PFSK-1 (cell line): ENCODE measurements around the gene MTRF1L.

Experiments used
- FOXP2 ChIP-seq: optimal IDR thresholded peaks from 2 replicates; pipeline ENCODE3; 2011; ENCODE audit warnings: borderline replicate concordance, control low read depth, inconsistent platforms; ENCODE audit not compliant: insufficient read depth; ENCODE audit errors: extremely low read length, extremely low read depth
- POLR2AphosphoS5 ChIP-seq: IDR thresholded peaks from 2 replicates; pipeline ENCODE4 v1.6.1; 2012; ENCODE audit warnings: low read depth, mild to moderate bottlenecking, control low read depth, low read length, moderate library complexity
- SIN3A ChIP-seq: IDR thresholded peaks from 2 replicates; pipeline ENCODE4 v1.6.1; 2012; ENCODE audit warnings: mild to moderate bottlenecking, low read length, moderate library complexity, borderline replicate concordance; ENCODE audit not compliant: insufficient read depth
- TAF1 ChIP-seq: IDR thresholded peaks from 2 replicates; pipeline ENCODE4 v1.6.1; 2012; ENCODE audit warnings: low read length, control low read depth, borderline replicate concordance; ENCODE audit not compliant: insufficient read depth
- TF ChIP-seq, protein P1 (sequence below), 2 experiments: IDR thresholded peaks; 2 replicates each; pipeline versions ENCODE4 v1.6.1 to v1.8.0; 2011 to 2012; ENCODE audit warnings: low read depth in 2 of 2, low read length in 2 of 2, control low read depth in 1 of 2, inconsistent platforms in 1 of 2, mild to moderate bottlenecking in 1 of 2, moderate library complexity in 1 of 2; ENCODE audit not compliant: insufficient read depth in 1 of 2

Gene MTRF1L

GRCh38 chr6:152952045-152952444, 50.5 kb downstream of the MTRF1L start:
- TF ChIP-seq TAF1 (no peak), SIN3A (no peak), FOXP2 (no peak), POLR2AphosphoS5 (no peak)
- TF ChIP-seq, protein P1, sequence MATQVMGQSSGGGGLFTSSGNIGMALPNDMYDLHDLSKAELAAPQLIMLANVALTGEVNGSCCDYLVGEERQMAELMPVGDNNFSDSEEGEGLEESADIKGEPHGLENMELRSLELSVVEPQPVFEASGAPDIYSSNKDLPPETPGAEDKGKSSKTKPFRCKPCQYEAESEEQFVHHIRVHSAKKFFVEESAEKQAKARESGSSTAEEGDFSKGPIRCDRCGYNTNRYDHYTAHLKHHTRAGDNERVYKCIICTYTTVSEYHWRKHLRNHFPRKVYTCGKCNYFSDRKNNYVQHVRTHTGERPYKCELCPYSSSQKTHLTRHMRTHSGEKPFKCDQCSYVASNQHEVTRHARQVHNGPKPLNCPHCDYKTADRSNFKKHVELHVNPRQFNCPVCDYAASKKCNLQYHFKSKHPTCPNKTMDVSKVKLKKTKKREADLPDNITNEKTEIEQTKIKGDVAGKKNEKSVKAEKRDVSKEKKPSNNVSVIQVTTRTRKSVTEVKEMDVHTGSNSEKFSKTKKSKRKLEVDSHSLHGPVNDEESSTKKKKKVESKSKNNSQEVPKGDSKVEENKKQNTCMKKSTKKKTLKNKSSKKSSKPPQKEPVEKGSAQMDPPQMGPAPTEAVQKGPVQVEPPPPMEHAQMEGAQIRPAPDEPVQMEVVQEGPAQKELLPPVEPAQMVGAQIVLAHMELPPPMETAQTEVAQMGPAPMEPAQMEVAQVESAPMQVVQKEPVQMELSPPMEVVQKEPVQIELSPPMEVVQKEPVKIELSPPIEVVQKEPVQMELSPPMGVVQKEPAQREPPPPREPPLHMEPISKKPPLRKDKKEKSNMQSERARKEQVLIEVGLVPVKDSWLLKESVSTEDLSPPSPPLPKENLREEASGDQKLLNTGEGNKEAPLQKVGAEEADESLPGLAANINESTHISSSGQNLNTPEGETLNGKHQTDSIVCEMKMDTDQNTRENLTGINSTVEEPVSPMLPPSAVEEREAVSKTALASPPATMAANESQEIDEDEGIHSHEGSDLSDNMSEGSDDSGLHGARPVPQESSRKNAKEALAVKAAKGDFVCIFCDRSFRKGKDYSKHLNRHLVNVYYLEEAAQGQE (IDR thresholded peaks at IDR 0.05; ENCODE audit: insufficient read depth in 1 of 2, low read depth in 2 of 2, low read length in 2 of 2) = no peak

DNA sequence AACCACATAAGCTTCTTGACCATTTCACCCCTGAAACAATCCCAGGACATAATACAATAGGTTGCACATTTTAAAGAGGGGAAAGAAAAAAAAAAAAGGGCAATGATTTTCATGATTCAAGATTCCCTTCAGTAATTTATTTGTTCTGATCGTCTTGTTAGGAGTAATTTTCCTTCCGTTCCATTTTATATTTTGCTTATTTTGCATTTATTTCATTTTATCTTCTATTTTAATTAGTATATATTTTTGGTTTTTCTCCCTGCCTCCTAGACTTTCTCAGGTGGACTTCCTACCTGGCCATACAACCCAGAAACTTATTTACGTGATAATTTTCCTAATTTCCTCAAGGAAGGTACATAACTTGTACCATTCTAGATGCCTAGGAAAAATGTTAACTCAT, 52.3 kb downstream of the MTRF1L start:
- TF ChIP-seq POLR2AphosphoS5 = no peak
- no peak for TF ChIP-seq TAF1
- TF ChIP-seq FOXP2 = no peak
- TF ChIP-seq, protein P1 (IDR thresholded peaks at IDR 0.05; ENCODE audit: insufficient read depth in 1 of 2, low read depth in 2 of 2, low read length in 2 of 2) = no peak
- no peak for TF ChIP-seq SIN3A

- TF ChIP-seq TAF1 (no peak), FOXP2 (no peak), SIN3A (no peak), POLR2AphosphoS5 (no peak)
- TF ChIP-seq, protein P1 (IDR thresholded peaks at IDR 0.05; ENCODE audit: insufficient read depth in 1 of 2, low read depth in 2 of 2, low read length in 2 of 2) = no peak
Observed at GRCh38 chr6:152948150-152948768, 54.2 kb downstream of the MTRF1L start.

- TF ChIP-seq, protein P1 (IDR thresholded peaks at IDR 0.05; ENCODE audit: insufficient read depth in 1 of 2, low read depth in 2 of 2, low read length in 2 of 2) = no peak
- TF ChIP-seq SIN3A = no peak
- no peak for TF ChIP-seq TAF1
- TF ChIP-seq FOXP2 = no peak
- TF ChIP-seq POLR2AphosphoS5 = no peak
Observed at GRCh38 chr6:152946995-152947394, 55.5 kb downstream of the MTRF1L start.

GRCh38 chr6:152946484-152946883, 56.0 kb downstream of the MTRF1L start:
- no peak for TF ChIP-seq FOXP2
- TF ChIP-seq, protein P1 (IDR thresholded peaks at IDR 0.05; ENCODE audit: insufficient read depth in 1 of 2, low read depth in 2 of 2, low read length in 2 of 2) = no peak
- TF ChIP-seq SIN3A = no peak
- TF ChIP-seq TAF1 = no peak
- no peak for TF ChIP-seq POLR2AphosphoS5
